HG03095 (cell line): ENCODE measurements around the gene MRPL39.
A peak's percentile ranks its signal among the peaks of the same experiment; 100 is the strongest.

Experiments used
- ATAC-seq: cut with Tn5 transposase; IDR thresholded peaks from one replicate; pipeline ENCODE4 v1.9.1; 2021; ENCODE audit warnings: moderate library complexity; ENCODE audit not compliant: unreplicated experiment

Gene MRPL39

GRCh38 chr21:25615880-25616279, 8.6 kb upstream of the MRPL39 start:
- no peak for ATAC-seq

GRCh38 chr21:25614441-25614840, 7.2 kb upstream of the MRPL39 start:
- ATAC-seq, result no peak

- ATAC-seq, result peak; percentile 82
Observed at GRCh38 chr21:25608044-25608737, 910 bp upstream of the MRPL39 start.

- no peak for ATAC-seq
Observed at GRCh38 chr21:25589887-25590286, 17.4 kb downstream of the MRPL39 start.

- no peak for ATAC-seq
Observed at GRCh38 chr21:25586791-25587190, 20.5 kb downstream of the MRPL39 start.

- no peak for ATAC-seq
Observed at GRCh38 chr21:25586326-25586725, 21.0 kb downstream of the MRPL39 start.

GRCh38 chr21:25584833-25585676, 22.2 kb downstream of the MRPL39 start:
- ATAC-seq, result no peak

GRCh38 chr21:25583370-25584130, 23.7 kb downstream of the MRPL39 start:
- no peak for ATAC-seq

- no peak for ATAC-seq
Observed at GRCh38 chr21:25582888-25583287, 24.4 kb downstream of the MRPL39 start.

GRCh38 chr21:25582164-25582790, 25.0 kb downstream of the MRPL39 start:
- ATAC-seq, result no peak

- no peak for ATAC-seq
Observed at GRCh38 chr21:25581582-25581981, 25.7 kb downstream of the MRPL39 start.

- no peak for ATAC-seq
Observed at GRCh38 chr21:25580912-25581260, 26.4 kb downstream of the MRPL39 start.

- ATAC-seq, result no peak
Observed at GRCh38 chr21:25579226-25580013, 27.9 kb downstream of the MRPL39 start.

- ATAC-seq, result peak; percentile 28
Observed at GRCh38 chr21:25578056-25578961, 29.0 kb downstream of the MRPL39 start.

- no peak for ATAC-seq
Observed at GRCh38 chr21:25577424-25578055, 29.7 kb downstream of the MRPL39 start.

- ATAC-seq, result no peak
Observed at GRCh38 chr21:25573409-25574206, 33.7 kb downstream of the MRPL39 start.

- ATAC-seq, result peak; percentile 51
Observed at GRCh38 chr21:25572861-25573310, 34.4 kb downstream of the MRPL39 start.

GRCh38 chr21:25571726-25572121, 35.6 kb downstream of the MRPL39 start:
- no peak for ATAC-seq
